HG03439 (cell line): ENCODE results near the gene MYH3.

Experiments used
- ATAC-seq: cut with Tn5 transposase; IDR thresholded peaks from one replicate; pipeline ENCODE4 v1.9.1; 2021; ENCODE audit warnings: mild to moderate bottlenecking, moderate library complexity; ENCODE audit not compliant: unreplicated experiment

Gene MYH3

GRCh38 chr17:10649602-10650001, 7.5 kb downstream of the MYH3 start:
- ATAC-seq = no peak

GRCh38 chr17:10648956-10649355, 8.2 kb downstream of the MYH3 start:
- no peak for ATAC-seq

GRCh38 chr17:10648381-10648780, 8.7 kb downstream of the MYH3 start:
- no peak for ATAC-seq

- no peak for ATAC-seq
Measured at GRCh38 chr17:10646392-10646990, 10.6 kb downstream of the MYH3 start.

GRCh38 chr17:10640475-10640874, 16.6 kb downstream of the MYH3 start:
- no peak for ATAC-seq

GRCh38 chr17:10638151-10638550, 19.0 kb downstream of the MYH3 start:
- ATAC-seq = no peak

- ATAC-seq = no peak
Measured at GRCh38 chr17:10635290-10635689, 21.8 kb downstream of the MYH3 start.

GRCh38 chr17:10633738-10634379, 23.2 kb downstream of the MYH3 start:
- ATAC-seq = peak; percentile 85

- no peak for ATAC-seq
Measured at GRCh38 chr17:10631701-10632100, 25.4 kb downstream of the MYH3 start.

- ATAC-seq = no peak
Measured at GRCh38 chr17:10631048-10631700, 25.9 kb downstream of the MYH3 start.

GRCh38 chr17:10629706-10630105, 27.4 kb downstream of the MYH3 start:
- no peak for ATAC-seq

- no peak for ATAC-seq
Measured at GRCh38 chr17:10628756-10629155, 28.4 kb downstream of the MYH3 start.

GRCh38 chr17:10626390-10626789, 30.7 kb downstream of the MYH3 start:
- no peak for ATAC-seq

GRCh38 chr17:10624969-10625368, 32.1 kb downstream of the MYH3 start:
- ATAC-seq = no peak

GRCh38 chr17:10623737-10624338, 33.3 kb downstream of the MYH3 start:
- no peak for ATAC-seq

GRCh38 chr17:10622617-10623485, 34.3 kb downstream of the MYH3 start:
- no peak for ATAC-seq

- ATAC-seq = no peak
Measured at GRCh38 chr17:10621397-10621796, 35.7 kb downstream of the MYH3 start.

- no peak for ATAC-seq
Measured at GRCh38 chr17:10620823-10621222, 36.3 kb downstream of the MYH3 start.

- ATAC-seq = no peak
Measured at GRCh38 chr17:10618202-10618635, 38.9 kb downstream of the MYH3 start.

- no peak for ATAC-seq
Measured at GRCh38 chr17:10617120-10617505, 40.0 kb downstream of the MYH3 start.

- ATAC-seq = no peak
Measured at GRCh38 chr17:10616502-10617119, 40.5 kb downstream of the MYH3 start.
